Brain microvascular endothelial cell (primary cell): ENCODE results near the gene DMAC2.

Source experiments
- DNase-seq: peaks from one replicate; pipeline ENCODE4 v3.0.0-alpha.2; 2020
- H3K27ac ChIP-seq: fragments of 250-450 bp; sonication (Bioruptor Pico); 2 replicates; pipeline ENCODE4 v1.5.1; 2020; ENCODE audit warnings: mild to moderate bottlenecking, moderate library complexity
- H3K27me3 ChIP-seq: fragments of 250-450 bp; sonication (Bioruptor Pico); replicated peaks from 2 replicates; pipeline ENCODE4 v1.5.1; 2020; ENCODE audit warnings: mild to moderate bottlenecking
- H3K36me3 ChIP-seq: fragments of 250-450 bp; sonication (Bioruptor Pico); replicated peaks from 2 replicates; pipeline ENCODE4 v1.5.1; 2020; ENCODE audit warnings: mild to moderate bottlenecking
- H3K4me3 ChIP-seq: 2 replicates; pipeline ENCODE4 v1.5.1; 2011; ENCODE audit warnings: low read depth, mild to moderate bottlenecking, control low read depth, low read length, moderate library complexity
- CTCF ChIP-seq: IDR thresholded peaks from 2 replicates; pipeline ENCODE4 v1.5.1; 2011; ENCODE audit warnings: low read depth, mild to moderate bottlenecking, moderate library complexity, low read length, control low read depth, inconsistent platforms; ENCODE audit errors: missing control alignments
- in situ Hi-C: cut with HindIII; loops from 2 replicates; pipeline ENCODE4 v1.10.0; 2017; ENCODE audit warnings: low sequenced_read_pairs, low pct_ligation_motif_present

Gene DMAC2

DNA sequence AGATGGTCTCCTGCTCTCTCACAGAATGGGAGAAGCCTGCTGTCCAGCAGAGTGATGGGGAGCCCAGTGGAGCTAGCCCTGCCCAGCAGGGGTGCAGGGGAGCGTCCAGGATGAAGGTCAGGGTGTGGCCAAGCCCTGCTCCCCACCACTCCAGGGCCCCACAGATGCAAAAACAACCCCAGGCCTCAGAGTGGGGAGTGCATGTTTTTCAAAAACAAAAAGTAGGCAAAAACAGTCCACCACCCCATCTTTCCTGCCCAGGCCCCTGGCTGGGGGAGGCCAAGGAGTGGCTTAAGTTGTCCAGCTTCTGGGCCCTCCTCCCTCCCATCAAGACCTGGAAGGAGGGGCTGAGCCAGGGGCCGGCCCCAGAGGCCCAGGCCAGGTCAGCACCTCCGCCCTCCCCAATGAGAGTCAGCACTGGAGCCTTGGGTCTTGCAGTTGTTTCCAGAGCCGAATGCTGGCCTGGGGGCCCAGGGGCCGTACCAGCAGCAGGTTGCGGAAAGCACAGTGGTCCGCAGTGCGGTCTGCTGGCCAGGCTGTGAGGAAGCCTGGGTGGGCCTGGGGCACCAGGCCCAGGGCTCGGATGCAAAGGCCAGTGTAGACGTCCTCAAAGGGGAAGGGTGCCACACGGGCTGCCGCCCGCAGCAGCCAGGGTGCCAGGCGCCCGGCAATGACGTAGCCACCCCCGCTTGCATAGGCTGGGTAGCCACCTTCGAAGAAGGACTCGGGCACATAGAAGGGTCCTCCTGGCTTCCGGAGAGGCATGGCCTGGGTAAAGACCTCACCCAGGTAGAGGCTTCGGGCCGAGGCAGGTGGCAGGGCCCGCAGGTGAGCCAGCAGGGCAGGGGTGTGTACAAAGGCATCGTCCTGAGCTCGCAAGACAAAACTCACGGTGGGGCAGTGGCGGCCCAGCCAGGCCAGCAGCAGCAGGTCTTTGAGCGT lies 14.3 kb downstream of the DMAC2 start:
- in situ Hi-C loops: no loop called here
- Histone ChIP-seq H3K27ac (no peak overlapping the region), H3K36me3 (peaks cover 10% of the 10 kb centered on the region), H3K27me3 (no peaks in the 10 kb centered on the region), H3K4me3 (no peak overlapping the region)
- TF ChIP-seq CTCF: no peak
- DNase-seq: no peak

- no peak overlapping the region for H3K4me3 ChIP-seq
- DNase-seq: no peak
- no peak for TF ChIP-seq CTCF
- in situ Hi-C loops: no loop called here
- H3K27ac ChIP-seq: no peak overlapping the region
- no peaks in the 10 kb centered on the region for H3K27me3 ChIP-seq
- peaks cover 15% of the 10 kb centered on the region for H3K36me3 ChIP-seq
Observed at GRCh38 chr19:41424335-41425173, 15.2 kb downstream of the DMAC2 start.

- in situ Hi-C loops: no loop called here
- no peaks in the 10 kb centered on the region for H3K27me3 ChIP-seq
- H3K36me3 ChIP-seq: peaks cover 20% of the 10 kb centered on the region
- H3K27ac ChIP-seq: no peak overlapping the region
- no peak for DNase-seq
- no peak for TF ChIP-seq CTCF
- no peak overlapping the region for H3K4me3 ChIP-seq
Observed at GRCh38 chr19:41422955-41423354, 16.8 kb downstream of the DMAC2 start.

GRCh38 chr19:41422456-41422855 lies 17.3 kb downstream of the DMAC2 start:
- no peak overlapping the region for H3K27ac ChIP-seq
- DNase-seq: no peak
- H3K27me3 ChIP-seq: no peaks in the 10 kb centered on the region
- H3K4me3 ChIP-seq: no peak overlapping the region
- in situ Hi-C loops: no loop called here
- no peak for TF ChIP-seq CTCF
- peaks cover 20% of the 10 kb centered on the region for H3K36me3 ChIP-seq

- H3K27me3 ChIP-seq: no peaks in the 10 kb centered on the region
- no peak for TF ChIP-seq CTCF
Observed at GRCh38 chr19:41421973-41422372, 17.7 kb downstream of the DMAC2 start.

More at GRCh38 chr19:41421973-41422372, 17.7 kb downstream of the DMAC2 start:
- H3K4me3 ChIP-seq: no peak overlapping the region
- H3K36me3 ChIP-seq: peaks cover 20% of the 10 kb centered on the region
- in situ Hi-C loops: no loop called here
- DNase-seq: no peak
- H3K27ac ChIP-seq: no peak overlapping the region
